Ovary (tissue), 9 donors: Measurements from ENCODE around the gene FRYL. TPM values are rescaled to one million over a fixed set of nuclear protein-coding genes. Genes with fewer than 3 reads are reported as not detected.

ENCODE experiments used
- DNase-seq, 5 donors: peaks; one replicate each; pipeline ENCODE4 v3.0.0-alpha.2; 2019 to 2020
- H3K27ac ChIP-seq, 2 donors: fragments of 200-600 bp; one replicate each; pipeline versions ENCODE4 v1.5.1 to v1.8.0; 2019 to 2022
- H3K27me3 ChIP-seq: fragments of 200-600 bp; one replicate; pipeline ENCODE4 v1.8.0; 2022
- H3K36me3 ChIP-seq: fragments of 200-600 bp; sonication (generic); one replicate; pipeline ENCODE4 v1.5.1; 2019
- H3K4me1 ChIP-seq: one replicate; pipeline ENCODE4 v1.8.1; 2013; ENCODE audit warnings: mild to moderate bottlenecking, moderate library complexity; ENCODE audit not compliant: insufficient read depth
- H3K4me3 ChIP-seq: fragments of 200-600 bp; sonication (generic); one replicate; pipeline ENCODE4 v1.5.1; 2017
- H3K9me3 ChIP-seq, 2 donors: fragments of 200-600 bp in 1 of 2; sonication (generic) in 1 of 2; one replicate each; pipeline versions ENCODE4 v1.5.1 to v1.8.1; 2013 to 2019; ENCODE audit warnings: mild to moderate bottlenecking in 1 of 2, moderate library complexity in 1 of 2
- CTCF ChIP-seq, 3 donors: fragments of 450-650 bp in 2 of 3; fragments of 200-600 bp in 1 of 3; IDR thresholded peaks; one replicate each; pipeline versions ENCODE4 v1.5.1 to v1.8.0; 2016 to 2022; ENCODE audit warnings: antibody characterized with exemption in 3 of 3, mild to moderate bottlenecking in 1 of 3
- EP300 ChIP-seq: sonication (generic); formaldehyde crosslinking; IDR thresholded peaks from one replicate; pipeline ENCODE4 v1.6.1; 2017; ENCODE audit warnings: antibody characterized with exemption
- POLR2A ChIP-seq: fragments of 450-650 bp; IDR thresholded peaks from one replicate; pipeline ENCODE4 v1.6.1; 2017; ENCODE audit warnings: antibody characterized with exemption, mild to moderate bottlenecking, moderate library complexity
- WGBS, 3 donors: extraction: QIAGEN DNeasy Blood & Tissue Kit in 1 of 3; methylation state at CpG; one replicate each; pipeline versions ENCODE4 v1.1.5 to v1.1.7; 2013 to 2017; 5-methylcytosine and 5-hydroxymethylcytosine counted together
- intact Hi-C, 4 donors: fragments of 100-400 bp; cut with DNase I; formaldehyde crosslinking; loops; one replicate each; pipeline versions ENCODE4 v1.11.0 to v1.15.1; 2022 to 2023
- polyA plus RNA-seq, 2 donors: library from polyadenylated mRNA; stranded (reverse); fragments of 200-250 nt in 1 of 2; fragments of 350-450 nt in 1 of 2; fragmentation: Illumina TruSeq in 1 of 2; extraction: RNeasy Lipid Tissue Mini Kit (QIAGEN cat#74804) in 1 of 2; gene quantifications; one replicate each; pipeline ENCODE4 v1.2.3, GENCODE V29; 2013 to 2014
- total RNA-seq, 7 donors: library from RNA; depleted of rRNA in 2 of 7; stranded (reverse); fragments of >200 nt in 2 of 7; fragmentation: NEBNext Ultra II Directional in 3 of 7; extraction: Animal tissue kit (Norgen Biotek cat#: 25700) in 3 of 7; gene quantifications; one replicate each; pipeline versions ENCODE4 v1.1.0 to v1.2.4, GENCODE V29; 2016 to 2023
- donor health status: DM: no; HTN: no; CAD: no; lungs with moderate emphysema.
- donor health status: DM: no; HTN: no; CAD: no.
- donor health status: Bipolar disorder and iron deficiency.
- donor health status: DM: yes; HTN: yes; CAD: no.
- donor health status: DM: no; HTN: no; CAD: no.
- donor health status: DM: yes; HTN: yes; CAD: no.

FRYL gene
- total and polyA plus RNA-seq, 9 donors = 10.7 to 46.0 (median 35.2) TPM

- Histone ChIP-seq H3K4me1 (no peaks in the 10 kb centered on the region), H3K4me3 (no peak overlapping the region), H3K9me3 (no peaks in the 10 kb centered on the region), H3K27me3 (no peaks in the 10 kb centered on the region), H3K27ac (no peak overlapping the region), H3K36me3 (no peaks in the 10 kb centered on the region)
- intact Hi-C loops = no loop called here
- TF ChIP-seq POLR2A (no peak), EP300 (no peak), CTCF (IDR thresholded peaks at IDR 0.05) (no peak)
- no peak for DNase-seq
These were observed 73.3 kb downstream of the FRYL start for GRCh38 chr4:48706736-48707135.

- DNase-seq = no peak
- Histone ChIP-seq H3K36me3 (no peaks in the 10 kb centered on the region), H3K9me3 (no peaks in the 10 kb centered on the region), H3K27ac (no peak overlapping the region), H3K4me3 (no peak overlapping the region), H3K27me3 (no peaks in the 10 kb centered on the region), H3K4me1 (no peaks in the 10 kb centered on the region)
- TF ChIP-seq EP300 = no peak
- TF ChIP-seq POLR2A = no peak
- TF ChIP-seq CTCF (IDR thresholded peaks at IDR 0.05) = no peak
- intact Hi-C loops = no loop called here
- 95 to 99% (median 98%) methylated on average over 3 of the region's 3 CpGs for WGBS, 3 donors
These were observed 74.5 kb downstream of the FRYL start for GRCh38 chr4:48705609-48706008.

GRCh38 chr4:48704091-48704802 lies 75.8 kb downstream of the FRYL start:
- intact Hi-C loops = no loop called here
- 88 to 93% (median 92%) methylated on average over 4 of the region's 4 CpGs for WGBS, 3 donors
- no peak overlapping the region for H3K27ac ChIP-seq
- TF ChIP-seq POLR2A (no peak), EP300 (no peak), CTCF (IDR thresholded peaks at IDR 0.05) (no peak)
- no peak for DNase-seq
- H3K9me3 ChIP-seq = no peaks in the 10 kb centered on the region
- H3K27me3 ChIP-seq = no peaks in the 10 kb centered on the region
- H3K4me3 ChIP-seq = no peak overlapping the region
- no peaks in the 10 kb centered on the region for H3K4me1 ChIP-seq
- H3K36me3 ChIP-seq = no peaks in the 10 kb centered on the region

GRCh38 chr4:48699475-48699874 lies 80.6 kb downstream of the FRYL start:
- Histone ChIP-seq H3K27ac (no peak overlapping the region), H3K9me3 (no peaks in the 10 kb centered on the region), H3K36me3 (no peaks in the 10 kb centered on the region), H3K27me3 (no peaks in the 10 kb centered on the region), H3K4me3 (no peak overlapping the region), H3K4me1 (no peaks in the 10 kb centered on the region)
- no peak for TF ChIP-seq POLR2A
- TF ChIP-seq EP300 = no peak
- TF ChIP-seq CTCF (IDR thresholded peaks at IDR 0.05) = no peak
- DNase-seq = no peak
- intact Hi-C loops = no loop called here
- WGBS, 3 donors = 83 to 97% (median 88%) methylated on average over 1 of the region's 1 CpG
